ENCODE results near the gene DAGLA.

- TF ChIP-seq, protein P1, sequence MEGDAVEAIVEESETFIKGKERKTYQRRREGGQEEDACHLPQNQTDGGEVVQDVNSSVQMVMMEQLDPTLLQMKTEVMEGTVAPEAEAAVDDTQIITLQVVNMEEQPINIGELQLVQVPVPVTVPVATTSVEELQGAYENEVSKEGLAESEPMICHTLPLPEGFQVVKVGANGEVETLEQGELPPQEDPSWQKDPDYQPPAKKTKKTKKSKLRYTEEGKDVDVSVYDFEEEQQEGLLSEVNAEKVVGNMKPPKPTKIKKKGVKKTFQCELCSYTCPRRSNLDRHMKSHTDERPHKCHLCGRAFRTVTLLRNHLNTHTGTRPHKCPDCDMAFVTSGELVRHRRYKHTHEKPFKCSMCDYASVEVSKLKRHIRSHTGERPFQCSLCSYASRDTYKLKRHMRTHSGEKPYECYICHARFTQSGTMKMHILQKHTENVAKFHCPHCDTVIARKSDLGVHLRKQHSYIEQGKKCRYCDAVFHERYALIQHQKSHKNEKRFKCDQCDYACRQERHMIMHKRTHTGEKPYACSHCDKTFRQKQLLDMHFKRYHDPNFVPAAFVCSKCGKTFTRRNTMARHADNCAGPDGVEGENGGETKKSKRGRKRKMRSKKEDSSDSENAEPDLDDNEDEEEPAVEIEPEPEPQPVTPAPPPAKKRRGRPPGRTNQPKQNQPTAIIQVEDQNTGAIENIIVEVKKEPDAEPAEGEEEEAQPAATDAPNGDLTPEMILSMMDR (IDR thresholded peaks at IDR 0.05 in 8 of 11, conservative IDR thresholded peaks at IDR 0.05 in 3 of 11) = no peak
- TF ChIP-seq POLR2A (IDR thresholded peaks at IDR 0.05) = no peak
- no peak for TF ChIP-seq POLR2AphosphoS5 (IDR thresholded peaks at IDR 0.05)
These were observed 33.3 kb downstream of the DAGLA start for GRCh38 chr11:61713464-61713863.
